H1 (cell line): ENCODE results near the gene SLC23A3. TPM values are rescaled to one million over a fixed set of nuclear protein-coding genes. Genes with fewer than 3 reads are reported as not detected.

Experiments
- EGR1 ChIP-seq: IDR thresholded peaks from 2 replicates; pipeline ENCODE4 v1.6.1; 2011; ENCODE audit warnings: low read depth, low read length, borderline replicate concordance
- RXRA ChIP-seq: IDR thresholded peaks from 2 replicates; pipeline ENCODE4 v1.6.1; 2011; ENCODE audit warnings: low read depth, mild to moderate bottlenecking, low read length, moderate library complexity; ENCODE audit not compliant: insufficient read depth
- polyA plus RNA-seq, 7 experiments: library from polyadenylated mRNA; depleted of rRNA in 3 of 7; stranded (reverse) in 5 of 7; unstranded in 2 of 7; fragments of >200 nt in 5 of 7; fragments of 200-250 nt in 2 of 7; gene quantifications; 1 replicate in 5 of 7; 2 replicates in 1 of 7; 4 replicates in 1 of 7; pipeline versions ENCODE4 v1.2.1 to v1.2.3, GENCODE V29; 2011 to 2013; ENCODE audit warnings: missing spikeins in 2 of 7, mixed read lengths in 2 of 7
- total RNA-seq: library from RNA; stranded (reverse); fragmentation: NEBNext Ultra II Directional; extraction: Animal tissue kit (Norgen Biotek cat#: 25700); gene quantifications from 2 replicates; pipeline ENCODE4 v1.2.1, GENCODE V29; 2021
- TF ChIP-seq, protein P1 (sequence below): IDR thresholded peaks from 2 replicates; pipeline ENCODE4 v1.6.1; 2012; ENCODE audit warnings: inconsistent platforms

SLC23A3 gene
- total and polyA plus RNA-seq, 2 of the 8 experiments (the other 6 are each of a cell fraction or from before 2014, with no cell fraction given) = 0.35 to 0.84 TPM

DNA sequence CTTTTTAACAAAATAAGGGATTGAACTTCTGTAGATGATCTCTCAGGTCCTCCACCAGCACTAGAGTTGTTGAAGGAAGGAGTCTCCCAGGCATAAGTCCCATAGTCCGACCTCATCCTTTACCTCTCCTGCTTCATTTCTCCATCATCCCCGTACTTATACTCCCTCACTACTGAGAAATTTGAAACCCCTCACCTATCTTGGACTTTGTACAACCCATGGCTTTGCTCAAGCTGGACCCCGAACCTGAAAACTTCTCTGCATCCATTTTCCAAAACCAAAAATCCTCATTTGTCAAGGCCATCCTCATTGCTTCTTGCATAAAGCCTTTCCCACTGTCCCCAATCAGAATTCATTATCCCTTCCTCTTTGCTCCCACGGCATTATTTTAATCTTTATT, 8.7 kb downstream of the SLC23A3 start (continued):
- TF ChIP-seq, protein P1, sequence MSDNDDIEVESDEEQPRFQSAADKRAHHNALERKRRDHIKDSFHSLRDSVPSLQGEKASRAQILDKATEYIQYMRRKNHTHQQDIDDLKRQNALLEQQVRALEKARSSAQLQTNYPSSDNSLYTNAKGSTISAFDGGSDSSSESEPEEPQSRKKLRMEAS = no peak
- TF ChIP-seq RXRA = no peak
- no peak for TF ChIP-seq EGR1
